Dermis microvascular lymphatic vessel endothelial cell (primary cell): ENCODE results near the gene NTN1. TPM values are rescaled to one million over a fixed set of nuclear protein-coding genes. Genes with fewer than 3 reads are reported as not detected.

Experiments used
- DNase-seq, 2 donors: peaks; one replicate each; pipeline versions ENCODE4 v3.0.0 to v3.0.0-alpha.2; 2010; ENCODE audit warnings: low read depth in 2 of 2
- total RNA-seq: library from RNA; depleted of rRNA; stranded (reverse); fragments of >200 nt; gene quantifications from 2 replicates; pipeline ENCODE4 v1.2.1, GENCODE V29; 2014

The NTN1 gene
- total RNA-seq, 1 donor from 2014 or later: 1.0 TPM

GRCh38 chr17:9158544-9159452 lies 137.5 kb downstream of the NTN1 start:
- DNase-seq: no peak

- no peak for DNase-seq
Observed at GRCh38 chr17:9162275-9162985, 141.1 kb downstream of the NTN1 start.

- DNase-seq: no peak
Observed at GRCh38 chr17:9166788-9167187, 145.5 kb downstream of the NTN1 start.

- DNase-seq: no peak
Observed at GRCh38 chr17:9167379-9167778, 146.1 kb downstream of the NTN1 start.

GRCh38 chr17:9169116-9169515 lies 147.8 kb downstream of the NTN1 start:
- DNase-seq: no peak

- DNase-seq: no peak
Observed at GRCh38 chr17:9170336-9170735, 149.0 kb downstream of the NTN1 start.

GRCh38 chr17:9170853-9171252 lies 149.5 kb downstream of the NTN1 start:
- DNase-seq: no peak

GRCh38 chr17:9173386-9173983 lies 152.2 kb downstream of the NTN1 start:
- DNase-seq: no peak

GRCh38 chr17:9174312-9174711 lies 153.0 kb downstream of the NTN1 start:
- no peak for DNase-seq

- DNase-seq: no peak
Observed at GRCh38 chr17:9174779-9175574, 153.7 kb downstream of the NTN1 start.

- DNase-seq: peak; percentile 41 to 91
Observed at GRCh38 chr17:9175700-9176467, 154.6 kb downstream of the NTN1 start.

GRCh38 chr17:9177212-9177611 lies 155.9 kb downstream of the NTN1 start:
- DNase-seq: peak in 1 of 2 donors; percentile 17

- no peak for DNase-seq
Observed at GRCh38 chr17:9178319-9178718, 157.0 kb downstream of the NTN1 start.

GRCh38 chr17:9179602-9180001 lies 158.3 kb downstream of the NTN1 start:
- no peak for DNase-seq

- DNase-seq: no peak
Observed at GRCh38 chr17:9181640-9182039, 160.3 kb downstream of the NTN1 start.

- DNase-seq: no peak
Observed at GRCh38 chr17:9183306-9183705, 162.0 kb downstream of the NTN1 start.

- no peak for DNase-seq
Observed at GRCh38 chr17:9185142-9185541, 163.8 kb downstream of the NTN1 start.

- DNase-seq: no peak
Observed at GRCh38 chr17:9185688-9186284, 164.5 kb downstream of the NTN1 start.

GRCh38 chr17:9187828-9188227 lies 166.5 kb downstream of the NTN1 start:
- DNase-seq: no peak

GRCh38 chr17:9188367-9188766 lies 167.1 kb downstream of the NTN1 start:
- DNase-seq: no peak
